Esophagus squamous epithelium (tissue), 5 donors: ENCODE results near the gene YIF1A. TPM values are rescaled to one million over a fixed set of nuclear protein-coding genes. Genes with fewer than 3 reads are reported as not detected.

Experiments
- DNase-seq: peaks from one replicate; lab custom pipeline; 2025; lab: John Stamatoyannopoulos, UW
- H3K27ac ChIP-seq, 4 donors: fragments of 200-600 bp; sonication (generic); one replicate each; pipeline ENCODE4 v1.5.1; 2016 to 2019; ENCODE audit warnings: mild to moderate bottlenecking in 1 of 4
- H3K27me3 ChIP-seq, 4 donors: fragments of 200-600 bp; sonication (generic); 1 replicate in 3 of 4; 2 replicates in 1 of 4; pipeline versions ENCODE4 v1.5.1 to v1.6.0; 2017 to 2021; ENCODE audit warnings: antibody characterized with exemption in 1 of 4
- H3K36me3 ChIP-seq, 3 donors: fragments of 200-600 bp; sonication (generic); one replicate each; pipeline ENCODE4 v1.5.1; 2016 to 2019
- H3K4me1 ChIP-seq, 3 donors: fragments of 200-600 bp; sonication (generic); one replicate each; pipeline ENCODE4 v1.5.1; 2017 to 2019
- H3K4me3 ChIP-seq, 4 donors: fragments of 200-600 bp; sonication (generic); 1 replicate in 3 of 4; 2 replicates in 1 of 4; pipeline ENCODE4 v1.5.1; 2016 to 2019; ENCODE audit warnings: mild to moderate bottlenecking in 2 of 4, moderate library complexity in 1 of 4
- H3K9me3 ChIP-seq, 3 donors: fragments of 200-600 bp; sonication (generic); one replicate each; pipeline ENCODE4 v1.5.1; 2016 to 2019
- POLR2A ChIP-seq, 4 donors: fragments of 450-650 bp; IDR thresholded peaks; one replicate each; pipeline ENCODE4 v1.6.1; 2017; ENCODE audit warnings: antibody characterized with exemption in 4 of 4, mild to moderate bottlenecking in 4 of 4, moderate library complexity in 3 of 4
- WGBS, 2 donors: methylation state at CpG; one replicate each; pipeline ENCODE4 v1.1.5; 2018; 5-methylcytosine and 5-hydroxymethylcytosine counted together
- intact Hi-C: fragments of 100-400 bp; cut with DNase I; formaldehyde crosslinking; loops from one replicate; pipeline ENCODE4 v1.15.0; 2022
- total RNA-seq, 4 donors: library from RNA; depleted of rRNA; stranded (reverse); fragments of >200 nt; gene quantifications; one replicate each; pipeline ENCODE4 v1.1.0, GENCODE V29; 2016
- TF ChIP-seq, protein P1 (sequence below), 6 experiments: fragments of 450-650 bp in 4 of 6; fragments of 200-600 bp in 2 of 6; sonication (generic) in 2 of 6; IDR thresholded peaks; one replicate each; pipeline ENCODE4 v1.5.1; 2016 to 2019; ENCODE audit warnings: antibody characterized with exemption in 6 of 6, mild to moderate bottlenecking in 4 of 6, moderate library complexity in 4 of 6
- donor health status: DM: yes; HTN: yes; CAD: no.

The YIF1A gene
- total RNA-seq, 4 donors from 2014 or later: 51.9 to 71.9 (median 63.8) TPM

- 79 to 90% methylated on average over 6 of the region's 6 CpGs for WGBS, 2 donors
- intact Hi-C loops: loop anchor here (10.0 kb wide), 1 partner anchor 56 kb away; no protein-coding TSS in a partner anchor
- peaks cover 8 to 30% (median 11%) of the 10 kb centered on the region in 3 donors for H3K4me1 ChIP-seq
- peaks cover 6 to 41% (median 6%) of the 10 kb centered on the region in 3 donors for H3K36me3 ChIP-seq
- TF ChIP-seq, protein P1, sequence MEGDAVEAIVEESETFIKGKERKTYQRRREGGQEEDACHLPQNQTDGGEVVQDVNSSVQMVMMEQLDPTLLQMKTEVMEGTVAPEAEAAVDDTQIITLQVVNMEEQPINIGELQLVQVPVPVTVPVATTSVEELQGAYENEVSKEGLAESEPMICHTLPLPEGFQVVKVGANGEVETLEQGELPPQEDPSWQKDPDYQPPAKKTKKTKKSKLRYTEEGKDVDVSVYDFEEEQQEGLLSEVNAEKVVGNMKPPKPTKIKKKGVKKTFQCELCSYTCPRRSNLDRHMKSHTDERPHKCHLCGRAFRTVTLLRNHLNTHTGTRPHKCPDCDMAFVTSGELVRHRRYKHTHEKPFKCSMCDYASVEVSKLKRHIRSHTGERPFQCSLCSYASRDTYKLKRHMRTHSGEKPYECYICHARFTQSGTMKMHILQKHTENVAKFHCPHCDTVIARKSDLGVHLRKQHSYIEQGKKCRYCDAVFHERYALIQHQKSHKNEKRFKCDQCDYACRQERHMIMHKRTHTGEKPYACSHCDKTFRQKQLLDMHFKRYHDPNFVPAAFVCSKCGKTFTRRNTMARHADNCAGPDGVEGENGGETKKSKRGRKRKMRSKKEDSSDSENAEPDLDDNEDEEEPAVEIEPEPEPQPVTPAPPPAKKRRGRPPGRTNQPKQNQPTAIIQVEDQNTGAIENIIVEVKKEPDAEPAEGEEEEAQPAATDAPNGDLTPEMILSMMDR (IDR thresholded peaks at IDR 0.05): no peak
- TF ChIP-seq POLR2A (IDR thresholded peaks at IDR 0.05): no peak
- DNase-seq: no peak
- peaks cover 0 to 6% (median 0%) of the 10 kb centered on the region in 4 donors for H3K27me3 ChIP-seq
- H3K4me3 ChIP-seq: no peak overlapping the region
- no peaks in the 10 kb centered on the region for H3K9me3 ChIP-seq
- no peak overlapping the region for H3K27ac ChIP-seq
Measured at GRCh38 chr11:66281001-66281400, 7.9 kb downstream of the YIF1A start.

DNA sequence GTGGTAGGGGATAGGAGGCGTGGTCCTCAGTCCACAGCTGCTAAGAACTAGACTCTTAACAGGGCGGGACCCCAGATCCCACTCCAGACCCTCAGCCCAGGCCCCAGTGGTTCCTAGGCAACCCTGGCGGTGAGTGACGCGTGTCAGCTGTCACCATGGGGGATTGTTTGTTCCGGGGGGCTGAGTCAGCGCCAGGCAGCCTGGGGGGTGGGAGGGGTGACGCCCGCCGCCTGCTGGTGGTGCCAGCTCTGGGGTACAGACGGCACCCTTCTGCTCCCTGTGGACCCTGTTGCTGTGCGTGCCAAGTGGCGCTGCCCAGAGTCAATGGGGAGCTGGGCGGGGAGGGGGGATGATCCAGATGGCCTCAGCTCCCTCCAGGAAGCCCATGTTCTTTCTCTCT lies 8.5 kb downstream of the YIF1A start:
- no peaks in the 10 kb centered on the region for H3K9me3 ChIP-seq
- no peak for TF ChIP-seq POLR2A (IDR thresholded peaks at IDR 0.05)
- TF ChIP-seq, protein P1 (IDR thresholded peaks at IDR 0.05): no peak
- peaks cover 8 to 41% (median 11%) of the 10 kb centered on the region in 3 donors for H3K36me3 ChIP-seq
- peaks cover 0 to 6% (median 0%) of the 10 kb centered on the region in 4 donors for H3K27me3 ChIP-seq
- intact Hi-C loops: loop anchor here (10.0 kb wide), 1 partner anchor 56 kb away; no protein-coding TSS in a partner anchor
- WGBS, 2 donors: 88% methylated on average over 3 of the region's 14 CpGs; no CpG with 5 or more reads in 1 of the 2 donors
- DNase-seq: no peak
- H3K4me3 ChIP-seq: no peak overlapping the region
- no peak overlapping the region for H3K27ac ChIP-seq
- peaks cover 8 to 28% (median 11%) of the 10 kb centered on the region in 3 donors for H3K4me1 ChIP-seq

DNA sequence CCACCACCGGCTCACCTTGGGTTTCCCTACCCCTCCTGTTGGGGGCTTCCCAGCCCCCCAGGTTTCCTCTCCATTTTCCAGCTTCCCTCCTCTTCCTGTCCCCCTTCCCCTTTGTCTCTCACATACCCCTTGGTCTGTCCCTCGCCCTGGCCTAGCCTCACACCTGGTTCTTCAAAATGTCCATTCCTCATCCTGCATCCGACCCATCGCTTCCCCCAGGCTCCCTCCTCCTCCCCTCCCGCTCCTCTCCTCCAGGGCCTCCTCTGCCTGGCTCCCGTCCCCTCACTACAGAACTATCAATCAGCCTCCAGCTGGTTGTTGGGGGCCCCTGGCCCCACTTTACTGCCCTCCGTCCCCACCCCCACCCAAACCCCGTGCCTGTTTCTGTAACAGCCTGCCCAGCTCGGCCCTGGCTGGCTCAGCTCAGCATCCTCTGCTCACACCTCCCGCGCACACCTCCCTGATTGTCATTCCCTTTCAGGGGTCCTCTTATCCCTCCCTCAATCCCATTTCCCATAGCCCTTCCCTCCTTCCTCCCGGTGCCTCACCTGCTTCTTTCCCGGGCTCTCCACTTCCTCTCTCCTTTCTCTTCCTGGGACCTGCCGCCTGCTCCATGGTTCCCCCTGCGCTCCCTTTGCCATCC lies 9.7 kb downstream of the YIF1A start:
- no peak for DNase-seq
- H3K27me3 ChIP-seq: peaks cover 0 to 6% (median 0%) of the 10 kb centered on the region in 4 donors
- peaks cover 13 to 41% (median 24%) of the 10 kb centered on the region in 3 donors for H3K36me3 ChIP-seq
- no peak overlapping the region for H3K4me3 ChIP-seq
- peaks cover 8 to 35% (median 11%) of the 10 kb centered on the region in 3 donors for H3K4me1 ChIP-seq
- intact Hi-C loops: no loop called here
- no peak for TF ChIP-seq POLR2A (IDR thresholded peaks at IDR 0.05)
- TF ChIP-seq, protein P1 (IDR thresholded peaks at IDR 0.05): no peak
- WGBS, 2 donors: 69 to 78% methylated on average over 15 of the region's 15 CpGs
- no peak overlapping the region for H3K27ac ChIP-seq
- H3K9me3 ChIP-seq: no peaks in the 10 kb centered on the region

GRCh38 chr11:66278363-66279091 lies 10.4 kb downstream of the YIF1A start:
- peak overlapping the region in 2 of 4 donors; percentile 39 to 65 for H3K4me3 ChIP-seq
- 2 to 4% methylated on average over 9 to 19 of the region's 45 CpGs for WGBS, 2 donors
- peaks cover 0 to 6% (median 0%) of the 10 kb centered on the region in 4 donors for H3K27me3 ChIP-seq
- no peak overlapping the region for H3K27ac ChIP-seq
- H3K4me1 ChIP-seq: peaks cover 8 to 42% (median 11%) of the 10 kb centered on the region in 3 donors
- intact Hi-C loops: no loop called here
- peaks cover 20 to 41% (median 30%) of the 10 kb centered on the region in 3 donors for H3K36me3 ChIP-seq
- TF ChIP-seq, protein P1 (IDR thresholded peaks at IDR 0.05): no peak
- no peak for TF ChIP-seq POLR2A (IDR thresholded peaks at IDR 0.05)
- H3K9me3 ChIP-seq: no peaks in the 10 kb centered on the region
- no peak for DNase-seq
